Measurements from ENCODE around the gene CTDSPL.

DNA sequence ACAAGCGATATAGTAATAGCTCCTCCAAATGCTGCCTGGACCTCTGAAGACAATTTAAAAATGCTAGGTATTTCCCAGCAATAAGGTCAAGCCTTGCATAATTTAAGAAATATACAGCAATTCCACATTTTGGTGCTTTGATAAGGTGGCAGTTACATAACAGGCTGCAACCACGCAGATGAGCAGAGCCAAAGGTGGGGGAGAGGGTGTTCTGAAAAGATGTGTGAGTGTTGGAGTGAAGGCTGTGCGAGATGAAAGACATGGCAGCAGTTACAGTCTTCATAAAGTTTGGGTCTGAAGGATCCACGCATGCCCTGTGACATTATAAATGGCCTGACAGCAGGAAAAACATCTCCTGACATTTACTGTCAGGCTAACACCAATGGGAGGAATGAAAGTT, 26.1 kb downstream of the CTDSPL start:
- TF ChIP-seq, protein P1, sequence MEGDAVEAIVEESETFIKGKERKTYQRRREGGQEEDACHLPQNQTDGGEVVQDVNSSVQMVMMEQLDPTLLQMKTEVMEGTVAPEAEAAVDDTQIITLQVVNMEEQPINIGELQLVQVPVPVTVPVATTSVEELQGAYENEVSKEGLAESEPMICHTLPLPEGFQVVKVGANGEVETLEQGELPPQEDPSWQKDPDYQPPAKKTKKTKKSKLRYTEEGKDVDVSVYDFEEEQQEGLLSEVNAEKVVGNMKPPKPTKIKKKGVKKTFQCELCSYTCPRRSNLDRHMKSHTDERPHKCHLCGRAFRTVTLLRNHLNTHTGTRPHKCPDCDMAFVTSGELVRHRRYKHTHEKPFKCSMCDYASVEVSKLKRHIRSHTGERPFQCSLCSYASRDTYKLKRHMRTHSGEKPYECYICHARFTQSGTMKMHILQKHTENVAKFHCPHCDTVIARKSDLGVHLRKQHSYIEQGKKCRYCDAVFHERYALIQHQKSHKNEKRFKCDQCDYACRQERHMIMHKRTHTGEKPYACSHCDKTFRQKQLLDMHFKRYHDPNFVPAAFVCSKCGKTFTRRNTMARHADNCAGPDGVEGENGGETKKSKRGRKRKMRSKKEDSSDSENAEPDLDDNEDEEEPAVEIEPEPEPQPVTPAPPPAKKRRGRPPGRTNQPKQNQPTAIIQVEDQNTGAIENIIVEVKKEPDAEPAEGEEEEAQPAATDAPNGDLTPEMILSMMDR (IDR thresholded peaks at IDR 0.05): no peak
- TF ChIP-seq POLR2A (IDR thresholded peaks at IDR 0.05): no peak
